ENCODE measurements around the gene BBS1.
"Not testable (repeated sequence)": the region's sequence is repeated elsewhere in the genome, so short reads cannot be mapped to it uniquely, and the experiment has no call there.

The BBS1 gene

GRCh38 chr11:66570850-66571180 is 60.4 kb downstream of the BBS1 start:
- no peak for DNase-seq (ENCODE audit: low read depth in 2 of 2)

GRCh38 chr11:66579017-66579606 is 68.7 kb downstream of the BBS1 start:
- peak; percentile 72 to 82 for DNase-seq (ENCODE audit: low read depth in 2 of 2)

GRCh38 chr11:66580803-66581202 is 70.4 kb downstream of the BBS1 start:
- DNase-seq (ENCODE audit: low read depth in 2 of 2): no peak

GRCh38 chr11:66581261-66581660 is 70.8 kb downstream of the BBS1 start:
- no peak for DNase-seq (ENCODE audit: low read depth in 2 of 2)

GRCh38 chr11:66582565-66583147 is 72.2 kb downstream of the BBS1 start:
- not testable (repeated sequence) for DNase-seq (ENCODE audit: low read depth in 2 of 2)
